ENCODE data around the gene SPAG6. TPM values are rescaled to one million over a fixed set of nuclear protein-coding genes. Genes with fewer than 3 reads are reported as not detected.
"Not testable (repeated sequence)": the region's sequence is repeated elsewhere in the genome, so short reads cannot be mapped to it uniquely, and the experiment has no call there.

Gene SPAG6
- total RNA-seq, 4 donors from 2014 or later, result not detected

DNA sequence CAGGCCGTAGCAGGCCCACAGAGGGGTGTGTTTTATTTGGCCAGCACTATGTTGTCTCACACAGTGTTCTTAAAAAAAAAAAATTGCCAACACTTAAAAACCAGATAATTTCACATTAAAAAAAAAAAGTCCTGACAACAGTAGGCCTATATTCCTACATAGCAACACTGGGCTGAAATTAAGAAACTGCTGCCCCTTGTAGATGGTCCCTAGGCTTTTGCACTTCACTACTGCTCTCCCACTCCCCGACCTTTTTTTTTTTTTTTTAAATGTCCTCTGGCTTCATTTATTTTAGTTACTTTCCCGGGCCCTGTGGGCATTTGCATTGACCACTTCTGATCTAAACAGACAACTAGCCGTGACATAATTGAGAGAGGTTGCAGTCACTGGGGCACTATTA is 36.0 kb downstream of the SPAG6 start:
- Histone ChIP-seq H3K36me3 (no peaks in the 10 kb centered on the region), H3K9me3 (no peaks in the 10 kb centered on the region), H3K27ac (no peak overlapping the region), H3K4me1 (no peaks in the 10 kb centered on the region), H3K4me3 (no peak overlapping the region), H3K27me3 (no peaks in the 10 kb centered on the region)
- WGBS, 2 donors, result 47 to 53% methylated on average over 4 of the region's 4 CpGs
- no peak for DNase-seq (ENCODE audit: low spot score in 2 of 2)
- TF ChIP-seq, protein P1, sequence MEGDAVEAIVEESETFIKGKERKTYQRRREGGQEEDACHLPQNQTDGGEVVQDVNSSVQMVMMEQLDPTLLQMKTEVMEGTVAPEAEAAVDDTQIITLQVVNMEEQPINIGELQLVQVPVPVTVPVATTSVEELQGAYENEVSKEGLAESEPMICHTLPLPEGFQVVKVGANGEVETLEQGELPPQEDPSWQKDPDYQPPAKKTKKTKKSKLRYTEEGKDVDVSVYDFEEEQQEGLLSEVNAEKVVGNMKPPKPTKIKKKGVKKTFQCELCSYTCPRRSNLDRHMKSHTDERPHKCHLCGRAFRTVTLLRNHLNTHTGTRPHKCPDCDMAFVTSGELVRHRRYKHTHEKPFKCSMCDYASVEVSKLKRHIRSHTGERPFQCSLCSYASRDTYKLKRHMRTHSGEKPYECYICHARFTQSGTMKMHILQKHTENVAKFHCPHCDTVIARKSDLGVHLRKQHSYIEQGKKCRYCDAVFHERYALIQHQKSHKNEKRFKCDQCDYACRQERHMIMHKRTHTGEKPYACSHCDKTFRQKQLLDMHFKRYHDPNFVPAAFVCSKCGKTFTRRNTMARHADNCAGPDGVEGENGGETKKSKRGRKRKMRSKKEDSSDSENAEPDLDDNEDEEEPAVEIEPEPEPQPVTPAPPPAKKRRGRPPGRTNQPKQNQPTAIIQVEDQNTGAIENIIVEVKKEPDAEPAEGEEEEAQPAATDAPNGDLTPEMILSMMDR (IDR thresholded peaks at IDR 0.05), result no peak
- no peak for TF ChIP-seq EP300 (IDR thresholded peaks at IDR 0.05)
- TF ChIP-seq POLR2A (IDR thresholded peaks at IDR 0.05), result no peak

DNA sequence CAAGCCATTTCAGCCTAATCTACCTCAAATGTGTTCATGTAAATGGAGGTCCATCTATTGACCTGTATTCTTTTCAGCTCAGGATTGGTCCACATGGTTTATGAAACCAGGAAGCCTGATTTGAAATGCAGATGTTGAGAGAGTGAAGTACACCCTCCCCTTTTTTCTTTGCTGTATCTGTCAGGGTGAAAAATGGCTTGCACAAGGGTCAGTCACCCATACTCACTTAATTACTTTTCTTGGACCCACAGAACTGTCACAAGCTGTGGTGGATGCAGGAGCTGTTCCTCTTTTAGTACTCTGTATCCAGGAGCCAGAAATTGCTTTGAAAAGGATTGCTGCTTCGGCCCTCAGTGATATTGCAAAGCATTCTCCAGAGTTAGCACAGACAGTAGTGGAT is 41.2 kb downstream of the SPAG6 start:
- H3K4me3 ChIP-seq, result no peak overlapping the region
- 45 to 56% methylated on average over 1 of the region's 1 CpG for WGBS, 2 donors
- no peak overlapping the region for H3K27ac ChIP-seq
- H3K9me3 ChIP-seq, result no peaks in the 10 kb centered on the region
- H3K27me3 ChIP-seq, result no peaks in the 10 kb centered on the region
- DNase-seq (ENCODE audit: low spot score in 2 of 2), result no peak
- TF ChIP-seq, protein P1 (IDR thresholded peaks at IDR 0.05), result no peak
- no peak for TF ChIP-seq POLR2A (IDR thresholded peaks at IDR 0.05)
- no peak for TF ChIP-seq EP300 (IDR thresholded peaks at IDR 0.05)
- H3K4me1 ChIP-seq, result no peaks in the 10 kb centered on the region
- H3K36me3 ChIP-seq, result no peaks in the 10 kb centered on the region

DNA sequence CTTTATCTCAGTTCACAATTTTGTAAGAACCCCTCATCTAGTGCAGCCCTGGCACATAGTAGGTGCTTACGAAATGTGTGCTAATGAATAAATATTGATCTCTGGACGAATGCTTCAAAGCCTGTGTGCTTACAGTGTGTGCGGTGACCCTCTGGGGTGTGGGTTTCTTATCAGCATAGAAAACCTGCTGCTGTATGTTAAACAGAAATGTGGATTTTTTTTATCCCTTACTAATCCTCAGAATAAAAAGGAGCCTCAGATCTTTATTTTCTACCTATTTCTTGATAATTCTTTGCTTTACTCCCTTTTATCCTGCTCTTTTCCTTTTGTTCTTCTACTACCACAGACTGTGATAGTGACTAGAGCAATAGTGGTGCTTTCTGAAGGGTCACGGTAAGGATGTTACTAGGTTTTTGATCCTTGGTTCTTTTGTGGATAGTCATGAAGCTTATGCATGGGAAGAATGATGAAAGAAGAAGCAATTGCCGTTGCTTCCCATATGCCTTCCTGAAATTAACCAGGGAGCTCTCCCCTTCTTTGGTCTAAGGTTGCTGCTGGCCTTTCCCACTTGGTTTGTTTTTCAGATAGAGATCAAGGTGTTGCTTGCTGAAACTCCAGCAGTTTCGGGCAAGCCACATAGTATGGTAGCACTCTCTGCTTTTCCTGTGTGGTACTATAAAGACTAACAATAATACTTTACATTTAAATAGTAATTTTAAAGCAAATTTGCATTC is 44.7 kb downstream of the SPAG6 start:
- no peak for DNase-seq (ENCODE audit: low spot score in 2 of 2)
- Histone ChIP-seq H3K27me3 (no peaks in the 10 kb centered on the region), H3K36me3 (no peaks in the 10 kb centered on the region), H3K27ac (no peak overlapping the region), H3K4me3 (no peak overlapping the region), H3K9me3 (no peaks in the 10 kb centered on the region), H3K4me1 (no peaks in the 10 kb centered on the region)
- WGBS, 2 donors, result 81 to 94% methylated on average over 6 of the region's 6 CpGs
- TF ChIP-seq POLR2A (IDR thresholded peaks at IDR 0.05) (no peak), EP300 (IDR thresholded peaks at IDR 0.05) (no peak)
- TF ChIP-seq, protein P1 (IDR thresholded peaks at IDR 0.05), result no peak

DNA sequence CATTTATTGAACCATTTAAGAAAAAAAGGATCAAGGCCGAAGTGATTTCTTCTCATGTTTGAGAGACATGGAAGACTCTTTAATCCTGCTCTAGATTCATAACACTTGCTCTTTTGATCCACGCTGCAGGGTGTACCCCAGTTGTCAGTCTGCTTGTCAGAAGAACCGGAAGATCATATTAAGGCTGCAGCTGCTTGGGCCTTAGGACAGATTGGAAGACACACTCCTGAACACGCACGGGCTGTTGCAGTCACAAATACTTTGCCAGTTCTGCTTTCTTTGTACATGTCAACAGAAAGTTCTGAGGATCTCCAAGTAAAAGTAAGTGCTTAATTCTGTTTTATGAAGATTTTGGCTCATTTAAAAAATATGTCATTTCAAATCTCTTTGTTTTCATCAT is 46.3 kb downstream of the SPAG6 start:
- DNase-seq (ENCODE audit: low spot score in 2 of 2), result no peak
- H3K36me3 ChIP-seq, result no peaks in the 10 kb centered on the region
- TF ChIP-seq, protein P1 (IDR thresholded peaks at IDR 0.05), result no peak
- TF ChIP-seq POLR2A (IDR thresholded peaks at IDR 0.05) (no peak), EP300 (IDR thresholded peaks at IDR 0.05) (no peak)
- H3K4me3 ChIP-seq, result no peak overlapping the region
- 86 to 87% methylated on average over 5 of the region's 5 CpGs for WGBS, 2 donors
- no peak overlapping the region for H3K27ac ChIP-seq
- H3K27me3 ChIP-seq, result no peaks in the 10 kb centered on the region
- no peaks in the 10 kb centered on the region for H3K4me1 ChIP-seq
- H3K9me3 ChIP-seq, result no peaks in the 10 kb centered on the region

DNA sequence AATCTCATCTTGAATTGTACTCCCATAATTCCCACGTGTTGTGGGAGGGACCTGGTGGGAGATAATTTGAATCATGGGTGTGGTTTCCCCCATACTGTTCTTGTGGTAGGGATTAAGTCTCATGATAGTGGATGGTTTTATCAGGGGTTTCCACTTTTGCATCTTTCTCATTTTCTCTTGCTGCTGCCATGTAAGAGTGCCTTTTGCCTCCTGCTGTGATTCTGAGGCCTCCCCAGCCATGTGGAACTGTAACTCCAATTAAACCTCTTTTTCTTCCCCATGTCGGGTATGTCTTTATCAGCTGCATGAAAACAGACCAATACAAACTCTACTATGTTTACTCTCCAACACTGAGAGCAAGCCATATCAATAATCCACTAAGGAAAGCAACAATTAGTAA is 50.9 kb downstream of the SPAG6 start:
- WGBS, 2 donors, result 69 to 76% methylated on average over 2 of the region's 2 CpGs
- not testable (repeated sequence) for H3K4me3 ChIP-seq; H3K27me3 ChIP-seq; DNase-seq (ENCODE audit: low spot score in 2 of 2); H3K4me1 ChIP-seq; H3K36me3 ChIP-seq; H3K9me3 ChIP-seq; H3K27ac ChIP-seq

DNA sequence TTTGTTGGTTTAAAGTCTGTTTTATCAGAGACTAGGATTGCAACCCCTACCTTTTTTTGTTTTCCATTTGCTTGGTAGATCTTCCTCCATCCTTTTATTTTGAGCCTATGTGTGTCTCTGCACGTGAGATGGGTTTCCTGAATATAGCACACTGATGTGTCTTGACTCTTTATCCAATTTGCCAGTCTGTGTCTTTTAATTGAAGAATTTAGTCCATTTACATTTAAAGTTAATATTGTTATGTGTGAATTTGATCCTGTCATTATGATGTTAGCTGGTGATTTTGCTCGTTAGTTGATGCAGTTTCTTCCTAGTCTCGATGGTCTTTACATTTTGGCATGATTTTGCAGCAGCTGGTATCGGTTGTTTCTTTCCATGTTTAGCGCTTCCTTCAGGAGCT is 61.6 kb downstream of the SPAG6 start:
- H3K4me3 ChIP-seq; H3K27me3 ChIP-seq; DNase-seq (ENCODE audit: low spot score in 2 of 2); H3K36me3 ChIP-seq; H3K4me1 ChIP-seq; H3K9me3 ChIP-seq; H3K27ac ChIP-seq: not testable (repeated sequence)
- WGBS, 2 donors, result 92 to 100% methylated on average over 1 to 3 of the region's 5 CpGs

All from tibial nerve (tissue), 4 donors.